HUES48 (cell line): ENCODE results near the gene DBN1.

Source experiments
- H3K27ac ChIP-seq: one replicate; pipeline ENCODE4 v1.7.0; 2013; ENCODE audit warnings: low read depth, low read length, inconsistent platforms
- H3K27me3 ChIP-seq: 2 replicates; pipeline ENCODE4 v1.6.1; 2013; ENCODE audit warnings: mild to moderate bottlenecking, low read length; ENCODE audit not compliant: control insufficient read depth, insufficient read depth
- H3K36me3 ChIP-seq: 2 replicates; pipeline ENCODE4 v1.6.1; 2013; ENCODE audit warnings: low read length; ENCODE audit not compliant: control insufficient read depth, insufficient read depth
- H3K4me1 ChIP-seq: 2 replicates; pipeline ENCODE4 v1.6.1; 2013; ENCODE audit warnings: mild to moderate bottlenecking, low read length; ENCODE audit not compliant: control insufficient read depth, insufficient read depth
- H3K4me3 ChIP-seq: 2 replicates; pipeline ENCODE4 v1.5.1; 2013; ENCODE audit warnings: mild to moderate bottlenecking, low read depth, low read length
- H3K9ac ChIP-seq: 2 replicates; pipeline ENCODE4 v1.6.1; 2013; ENCODE audit warnings: mild to moderate bottlenecking, low read depth, low read length, moderate library complexity
- H3K9me3 ChIP-seq: 2 replicates; pipeline ENCODE4 v1.6.1; 2013; ENCODE audit warnings: low read length; ENCODE audit not compliant: control insufficient read depth, insufficient read depth

Gene DBN1

DNA sequence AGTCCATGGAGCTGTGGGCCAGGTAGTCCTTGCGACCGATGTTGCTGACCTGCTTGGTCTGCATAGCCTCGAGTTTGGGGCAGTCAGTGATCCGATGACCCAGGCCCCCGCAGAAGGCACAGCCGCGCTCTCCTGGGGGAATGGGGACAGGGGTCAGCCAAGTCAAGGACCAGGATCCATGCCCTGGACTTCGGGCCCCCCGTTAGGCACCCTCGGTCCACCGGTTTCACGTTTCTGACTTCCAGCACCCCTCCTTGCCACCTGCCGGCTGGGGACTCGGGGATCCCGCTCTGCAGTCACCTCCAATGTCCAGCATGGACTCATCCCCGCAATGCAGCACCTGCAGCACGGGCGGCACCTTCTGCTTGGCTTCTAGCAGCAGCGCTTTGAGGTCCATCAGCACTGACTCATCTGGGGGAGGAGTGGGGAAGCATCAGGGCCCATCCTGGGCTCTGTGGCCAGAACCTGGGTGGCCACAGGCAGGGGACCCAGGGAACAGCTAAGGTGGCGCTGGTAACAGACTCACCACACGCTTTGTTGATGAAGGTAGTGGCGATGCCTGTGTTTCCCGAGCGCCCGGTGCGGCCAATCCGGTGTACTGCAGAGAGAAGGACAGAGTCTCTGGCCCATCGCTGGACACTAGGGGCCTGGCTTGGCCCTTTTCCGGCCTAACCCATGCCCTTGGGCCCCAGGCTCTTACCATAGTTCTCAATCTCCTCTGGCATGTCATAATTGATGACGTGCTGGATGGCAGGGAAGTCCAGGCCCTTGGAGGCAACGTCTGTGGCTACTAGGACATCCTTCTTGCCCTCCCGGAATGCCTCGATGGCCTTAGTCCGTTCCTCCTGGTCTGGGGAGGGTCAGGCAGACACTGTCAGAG is 38.6 kb upstream of the DBN1 start:
- Histone ChIP-seq H3K27ac (no peak overlapping the region), H3K36me3 (peaks cover 67% of the 10 kb centered on the region), H3K4me1 (peaks cover 20% of the 10 kb centered on the region), H3K9ac (no peak overlapping the region), H3K4me3 (no peak overlapping the region), H3K27me3 (no peaks in the 10 kb centered on the region), H3K9me3 (no peaks in the 10 kb centered on the region)

DNA sequence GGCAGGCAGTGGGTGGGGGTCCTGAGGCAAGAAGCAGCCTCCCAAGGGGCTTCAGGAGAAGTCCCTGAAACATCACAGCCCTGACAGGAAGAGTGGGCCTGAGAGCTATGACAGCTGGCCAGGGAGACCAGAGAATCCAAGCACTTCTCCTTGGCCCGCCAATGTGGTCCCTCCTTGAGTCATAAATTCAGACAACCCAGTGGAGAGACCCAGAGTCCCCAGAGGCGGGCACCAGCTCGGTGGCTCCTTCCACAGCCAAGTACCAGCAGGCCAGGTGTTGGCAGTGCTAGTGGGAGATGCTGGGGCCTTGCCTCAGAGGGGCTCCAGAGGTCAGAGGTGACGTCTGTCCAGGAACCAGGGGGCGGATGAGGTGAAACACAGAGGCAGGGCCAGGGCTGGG is 37.7 kb upstream of the DBN1 start:
- no peak overlapping the region for H3K4me3 ChIP-seq
- H3K9ac ChIP-seq, result no peak overlapping the region
- no peak overlapping the region for H3K27ac ChIP-seq
- H3K27me3 ChIP-seq, result no peaks in the 10 kb centered on the region
- H3K4me1 ChIP-seq, result peaks cover 20% of the 10 kb centered on the region
- H3K9me3 ChIP-seq, result no peaks in the 10 kb centered on the region
- H3K36me3 ChIP-seq, result peaks cover 67% of the 10 kb centered on the region

DNA sequence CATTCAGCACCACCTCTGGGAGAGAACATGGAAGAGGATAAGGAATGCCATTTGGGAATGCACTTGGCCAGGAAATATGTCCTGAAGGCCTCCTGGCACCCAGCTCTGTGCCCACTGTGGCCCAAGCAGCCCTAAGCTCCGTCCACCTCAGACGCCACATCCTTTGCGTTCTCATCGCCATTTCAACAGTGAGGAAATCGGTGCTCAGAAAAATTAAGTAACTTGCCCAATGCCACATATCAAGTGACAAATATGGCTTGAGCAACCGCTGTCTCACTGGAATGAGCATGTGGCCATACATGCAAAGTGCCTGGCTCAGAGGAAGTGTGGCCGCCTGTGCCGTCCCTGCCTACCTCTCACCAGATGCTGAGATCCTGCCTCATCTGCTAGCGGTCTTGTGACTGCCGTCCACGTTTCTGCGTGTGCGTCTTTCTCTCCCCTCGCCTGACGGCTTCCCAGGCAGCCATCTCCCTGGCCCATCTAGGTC is 37.2 kb upstream of the DBN1 start:
- no peaks in the 10 kb centered on the region for H3K27me3 ChIP-seq
- H3K4me3 ChIP-seq, result no peak overlapping the region
- H3K9ac ChIP-seq, result no peak overlapping the region
- H3K4me1 ChIP-seq, result peaks cover 17% of the 10 kb centered on the region
- H3K27ac ChIP-seq, result no peak overlapping the region
- H3K9me3 ChIP-seq, result no peaks in the 10 kb centered on the region
- peaks cover 63% of the 10 kb centered on the region for H3K36me3 ChIP-seq

DNA sequence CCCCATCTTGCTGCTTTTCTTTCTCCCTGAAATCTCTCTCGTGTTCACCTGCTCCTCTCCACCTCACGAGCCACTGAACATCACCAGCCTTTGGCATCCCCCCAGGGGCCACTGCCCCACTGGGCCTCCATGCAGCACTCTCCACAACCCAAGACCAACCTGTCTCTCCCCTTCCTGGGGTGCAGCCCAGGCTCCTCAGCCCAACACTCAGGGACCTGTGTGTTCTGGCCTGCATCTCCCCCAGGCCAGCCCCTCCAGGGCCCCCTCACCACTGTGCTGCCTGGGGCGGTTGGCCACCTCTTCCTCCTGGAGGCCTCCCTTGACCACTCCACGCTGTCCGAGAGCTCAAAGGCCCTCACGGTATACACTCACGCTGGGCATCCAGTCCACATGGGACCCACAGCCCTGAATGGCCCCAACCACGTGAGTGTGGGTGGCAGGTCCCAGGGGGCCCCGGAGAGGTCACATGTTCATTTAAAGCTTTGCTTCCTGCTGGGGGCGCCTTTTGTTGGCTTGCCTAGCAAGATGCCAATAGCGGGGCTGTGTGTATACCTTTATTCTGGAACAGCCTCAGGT is 36.6 kb upstream of the DBN1 start:
- Histone ChIP-seq H3K36me3 (peaks cover 58% of the 10 kb centered on the region), H3K27ac (no peak overlapping the region), H3K4me3 (no peak overlapping the region), H3K4me1 (peaks cover 15% of the 10 kb centered on the region), H3K9me3 (no peaks in the 10 kb centered on the region), H3K27me3 (no peaks in the 10 kb centered on the region), H3K9ac (no peak overlapping the region)

DNA sequence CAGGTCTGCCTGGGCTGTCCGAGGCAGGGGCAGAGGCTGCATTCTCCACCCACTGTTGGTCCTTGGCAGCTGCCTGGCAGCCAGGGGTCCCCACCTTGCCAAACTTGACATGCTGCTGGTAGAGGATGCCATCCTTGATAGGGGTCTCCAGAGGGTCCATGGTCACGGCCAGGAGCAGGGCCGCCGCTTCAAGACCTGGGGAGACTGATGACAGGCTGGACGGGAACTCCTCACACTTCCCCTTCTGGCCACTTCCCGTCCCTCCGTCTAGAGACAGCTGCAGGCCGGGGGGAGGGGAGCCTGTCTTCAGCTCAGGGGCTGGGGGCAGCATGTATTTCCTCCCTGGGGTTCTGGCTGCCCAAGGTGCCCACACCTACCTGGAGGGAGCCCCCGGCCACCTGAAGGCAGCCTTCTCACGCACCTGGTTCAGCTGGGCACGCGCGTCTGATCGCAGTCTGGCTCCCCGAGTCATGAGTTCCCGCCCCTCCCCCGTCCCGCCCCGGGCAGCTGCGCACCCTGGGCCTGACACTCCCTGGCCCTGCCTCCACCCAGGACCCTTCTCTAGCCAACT is 36.0 kb upstream of the DBN1 start, which contains the start of gene DOK3:
Gene DOK3 (minus strand): TSS at position 446 of the 571 bp plus-strand sequence. CDS start 286 bp downstream, at position 160.
- Histone ChIP-seq H3K27me3 (no peaks in the 10 kb centered on the region), H3K4me3 (no peak within 1 kb of the TSS), H3K36me3 (peaks cover 52% of the 10 kb centered on the region), H3K9me3 (no peaks in the 10 kb centered on the region), H3K9ac (no peak within 1 kb of the TSS), H3K4me1 (peaks cover 15% of the 10 kb centered on the region), H3K27ac (no peak within 1 kb of the TSS)

DNA sequence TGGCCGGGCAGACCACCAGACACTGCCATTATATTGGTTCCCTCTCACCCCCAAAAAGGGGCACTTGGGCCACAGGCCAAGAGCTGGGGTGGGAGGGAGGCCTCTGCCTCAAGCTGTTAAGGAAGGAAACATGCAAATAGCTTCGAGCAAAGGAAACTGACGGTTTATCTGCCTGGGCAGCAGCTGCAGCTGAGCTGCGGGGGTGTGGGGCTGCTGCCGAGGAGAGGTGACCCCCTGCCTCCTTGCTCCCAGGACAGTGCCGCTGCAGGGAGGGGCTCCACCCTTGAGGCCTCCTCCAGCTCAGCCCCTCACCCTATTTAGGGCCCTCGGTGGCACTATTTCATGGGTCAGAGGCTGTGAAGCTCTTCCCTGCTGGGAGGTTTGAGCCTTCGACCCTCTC is 35.4 kb upstream of the DBN1 start:
- no peak overlapping the region for H3K27ac ChIP-seq
- H3K4me3 ChIP-seq, result no peak overlapping the region
- H3K4me1 ChIP-seq, result peaks cover 15% of the 10 kb centered on the region
- H3K36me3 ChIP-seq, result peaks cover 45% of the 10 kb centered on the region
- no peaks in the 10 kb centered on the region for H3K27me3 ChIP-seq
- no peak overlapping the region for H3K9ac ChIP-seq
- H3K9me3 ChIP-seq, result no peaks in the 10 kb centered on the region

DNA sequence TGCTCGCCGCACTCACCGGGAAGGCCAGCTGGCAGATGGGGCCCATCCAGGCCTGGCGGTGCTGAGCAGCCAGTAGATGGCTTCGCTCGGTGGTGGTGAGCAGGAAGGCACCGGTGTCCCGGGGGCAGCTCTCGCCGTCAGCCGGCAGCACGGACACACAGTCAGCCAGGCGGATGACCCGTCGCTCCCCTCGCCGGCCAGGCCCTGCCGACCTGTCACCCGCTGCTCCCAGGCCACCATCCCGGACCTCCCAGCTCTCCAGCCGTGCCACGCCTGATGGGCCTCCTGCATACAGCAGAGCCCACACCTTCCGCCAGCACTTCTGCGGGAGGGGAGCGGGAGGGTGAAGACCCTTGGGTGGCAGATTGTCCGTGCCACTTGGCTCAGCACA is 34.8 kb upstream of the DBN1 start:
- Histone ChIP-seq H3K27ac (no peak overlapping the region), H3K36me3 (peaks cover 39% of the 10 kb centered on the region), H3K9ac (no peak overlapping the region), H3K4me3 (no peak overlapping the region), H3K27me3 (no peaks in the 10 kb centered on the region), H3K9me3 (no peaks in the 10 kb centered on the region), H3K4me1 (peaks cover 15% of the 10 kb centered on the region)

DNA sequence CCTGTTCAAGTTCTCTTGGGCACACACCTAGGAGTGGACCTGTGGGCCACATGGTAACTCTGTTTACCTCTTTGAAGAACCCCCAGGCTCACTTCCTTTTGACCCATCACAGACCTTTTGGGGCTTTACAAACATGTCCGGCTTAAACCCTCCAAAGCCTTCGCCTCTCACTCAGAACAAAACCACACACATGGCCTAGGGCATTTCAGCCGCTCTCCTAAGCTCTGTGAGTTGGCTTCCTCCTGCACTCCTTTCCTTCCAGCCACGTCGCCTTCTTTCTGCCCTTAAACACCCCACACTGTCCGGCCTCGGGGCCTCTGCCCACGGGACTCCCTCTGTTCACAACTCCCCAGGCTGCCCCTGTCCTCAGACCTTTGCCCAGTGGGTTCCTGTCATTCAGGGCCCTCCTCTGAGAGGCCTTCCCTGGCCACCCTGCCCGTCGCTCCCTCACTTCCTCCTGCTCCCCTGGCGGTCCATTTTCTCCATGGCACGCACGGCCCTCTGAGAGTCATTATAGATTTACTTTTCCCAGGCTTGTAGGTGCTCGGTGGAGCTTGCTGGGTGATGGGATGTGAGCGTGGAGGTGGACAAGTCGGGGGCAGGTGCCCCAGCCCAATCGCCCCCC is 34.3 kb upstream of the DBN1 start:
- Histone ChIP-seq H3K9ac (no peak overlapping the region), H3K36me3 (peaks cover 34% of the 10 kb centered on the region), H3K4me1 (peaks cover 15% of the 10 kb centered on the region), H3K27me3 (no peaks in the 10 kb centered on the region), H3K4me3 (no peak overlapping the region), H3K9me3 (no peaks in the 10 kb centered on the region), H3K27ac (no peak overlapping the region)

DNA sequence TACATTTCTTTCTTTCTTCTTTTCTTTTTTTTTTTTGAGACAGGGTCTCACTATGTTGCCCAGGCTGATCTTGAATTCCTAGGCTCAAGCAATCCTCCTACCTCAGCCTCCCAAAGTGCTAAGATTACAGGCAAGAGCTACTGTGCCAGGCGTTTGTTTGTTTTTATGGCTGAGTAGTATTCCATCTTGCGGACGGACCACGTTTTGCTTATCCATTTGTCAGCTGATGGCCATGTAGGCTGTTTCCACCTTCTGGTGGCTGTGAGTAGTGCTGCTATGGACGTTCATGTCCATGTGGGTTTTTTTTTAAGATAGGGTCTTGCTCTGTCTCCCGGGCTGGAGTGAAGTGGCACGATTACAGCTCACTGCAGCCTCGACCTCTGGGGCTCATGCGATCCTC is 33.7 kb upstream of the DBN1 start:
- Histone ChIP-seq H3K4me1 (peaks cover 15% of the 10 kb centered on the region), H3K27ac (no peak overlapping the region), H3K36me3 (peaks cover 29% of the 10 kb centered on the region), H3K9me3 (no peaks in the 10 kb centered on the region), H3K27me3 (no peaks in the 10 kb centered on the region), H3K4me3 (no peak overlapping the region), H3K9ac (no peak overlapping the region)

DNA sequence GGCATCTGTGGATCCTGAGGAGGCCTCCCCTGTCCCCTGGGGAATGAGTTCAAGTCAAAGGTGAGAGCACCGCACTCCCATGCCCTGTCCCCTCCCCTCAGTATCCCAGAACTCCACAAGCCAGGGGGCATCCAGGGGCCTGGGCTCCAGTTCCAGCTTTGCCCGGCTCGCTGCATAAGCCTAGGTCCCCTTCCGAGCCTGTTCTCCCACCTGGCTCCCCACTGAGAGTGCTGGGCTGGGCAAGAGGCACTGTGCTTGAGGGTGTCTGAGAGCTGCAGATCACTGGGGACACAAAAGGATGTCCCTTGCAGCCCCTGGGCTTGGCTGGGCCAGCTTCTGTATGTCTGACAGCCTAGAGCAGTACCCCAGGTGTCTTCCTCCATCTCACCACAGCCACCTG is 31.6 kb upstream of the DBN1 start:
- Histone ChIP-seq H3K4me3 (no peak overlapping the region), H3K9me3 (no peaks in the 10 kb centered on the region), H3K27ac (no peak overlapping the region), H3K36me3 (peaks cover 8% of the 10 kb centered on the region; the same call in 1 of the 2 replicates), H3K9ac (no peak overlapping the region), H3K4me1 (peaks cover 22% of the 10 kb centered on the region), H3K27me3 (no peaks in the 10 kb centered on the region)
